NCI-H2227 (cell line): ENCODE measurements around the gene CDHR1.
A peak's percentile ranks its signal among the peaks of the same experiment; 100 is the strongest.

Experiments used
- DNase-seq: peaks from one replicate; lab custom pipeline; 2025; ENCODE audit not compliant: unreplicated experiment; lab: John Stamatoyannopoulos, UW

CDHR1 gene

DNA sequence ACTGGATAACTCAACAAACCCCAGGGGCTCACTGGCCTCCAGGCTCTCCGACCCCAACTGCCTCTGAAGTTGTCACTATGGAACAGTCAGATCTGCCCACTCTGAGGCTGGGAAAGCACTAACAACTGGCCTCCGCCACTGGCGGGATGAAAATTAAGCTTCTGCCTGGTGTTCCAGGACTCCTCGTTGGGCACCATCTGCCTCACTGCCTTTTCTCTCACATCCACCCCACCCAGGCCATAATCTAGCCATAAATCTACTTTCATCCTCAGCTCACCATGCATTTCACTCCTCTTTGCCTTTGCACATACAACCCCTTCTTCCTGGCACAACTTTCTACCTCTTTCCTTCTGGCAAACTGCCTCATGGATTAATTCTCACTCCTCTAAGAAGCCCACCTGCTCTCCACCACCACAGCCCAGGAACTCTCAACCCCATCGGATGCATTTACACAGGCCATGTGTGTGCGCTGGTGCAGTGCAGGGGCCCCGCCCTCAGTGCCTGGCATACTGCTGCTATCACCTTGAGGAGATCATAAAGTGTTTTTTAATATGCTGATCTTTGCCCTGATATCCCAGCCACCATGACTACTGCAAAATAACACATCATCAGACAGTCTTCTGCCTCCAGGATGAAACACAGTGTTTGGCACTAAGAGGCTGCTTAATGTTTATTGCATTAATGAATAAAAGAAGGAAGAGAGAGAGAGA lies 4.0 kb downstream of the CDHR1 start:
- no peak for DNase-seq

DNA sequence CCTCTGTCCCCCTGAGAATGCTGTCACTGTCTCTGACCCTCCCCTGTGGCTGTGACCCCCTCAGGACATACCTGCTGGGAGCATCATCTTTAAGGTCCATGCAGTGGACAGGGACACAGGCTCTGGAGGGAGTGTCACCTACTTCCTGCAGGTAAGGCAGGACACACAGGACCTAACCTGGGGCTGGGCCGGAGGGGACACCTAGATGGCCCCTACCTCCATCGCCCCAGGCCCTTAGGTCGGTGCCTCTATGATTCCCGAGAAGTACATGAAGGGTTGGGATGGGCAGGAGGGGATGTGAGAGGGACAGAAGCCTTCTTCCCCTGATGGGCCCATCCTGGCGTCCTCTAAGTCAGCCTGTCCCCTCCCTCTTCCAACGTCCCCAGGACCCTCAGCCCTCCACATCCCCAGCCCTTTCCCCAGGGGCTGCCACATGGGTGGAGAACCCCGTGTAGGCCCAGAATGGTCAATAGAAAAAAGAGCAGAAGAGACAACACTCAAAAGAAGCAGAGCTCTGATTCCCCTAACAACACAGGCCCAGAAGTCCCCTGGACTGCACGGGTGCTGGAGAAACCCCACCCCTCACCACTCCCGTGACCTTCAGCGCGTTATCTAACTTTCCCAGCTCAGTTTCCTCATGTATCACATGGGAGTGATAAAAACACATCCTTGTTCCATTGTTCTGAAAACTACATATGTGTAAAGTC lies 6.4 kb downstream of the CDHR1 start:
- no peak for DNase-seq

DNA sequence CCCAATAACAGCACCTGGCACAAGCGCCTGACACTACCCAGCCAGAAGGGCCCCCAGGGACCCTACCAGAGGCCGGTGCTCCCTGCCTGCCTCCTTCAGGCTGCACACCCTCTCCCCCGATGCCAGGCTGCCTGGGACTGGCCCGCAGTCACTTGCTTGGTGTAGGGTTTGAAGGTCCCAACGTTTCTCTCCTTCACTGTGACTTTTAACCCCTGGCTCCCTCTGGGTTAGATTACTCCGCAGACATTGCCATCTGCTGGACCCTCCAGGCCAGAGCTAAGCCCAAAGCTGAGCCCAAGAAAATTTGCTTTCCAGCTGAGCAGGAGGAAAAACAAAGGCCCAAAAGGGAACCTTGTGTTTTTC lies 6.9 kb downstream of the CDHR1 start:
- no peak for DNase-seq

DNA sequence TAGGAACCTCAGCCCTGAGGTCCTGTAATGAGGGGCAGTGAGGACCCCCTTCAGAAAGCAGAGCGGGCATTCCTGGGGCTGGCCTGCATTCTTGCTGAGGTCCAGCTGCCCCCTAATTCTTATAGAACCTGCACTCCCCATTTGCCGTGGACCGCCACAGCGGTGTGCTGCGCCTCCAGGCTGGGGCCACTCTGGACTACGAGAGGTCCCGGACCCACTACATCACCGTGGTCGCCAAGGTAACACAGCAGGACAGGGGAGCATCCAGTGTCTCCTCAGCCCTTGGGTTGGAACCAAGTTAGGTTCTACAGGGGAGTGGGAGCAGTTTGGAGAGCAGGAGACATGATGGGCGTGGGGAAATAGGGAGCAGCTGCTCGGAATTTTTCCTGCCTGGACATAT lies 7.3 kb downstream of the CDHR1 start:
- no peak for DNase-seq

DNA sequence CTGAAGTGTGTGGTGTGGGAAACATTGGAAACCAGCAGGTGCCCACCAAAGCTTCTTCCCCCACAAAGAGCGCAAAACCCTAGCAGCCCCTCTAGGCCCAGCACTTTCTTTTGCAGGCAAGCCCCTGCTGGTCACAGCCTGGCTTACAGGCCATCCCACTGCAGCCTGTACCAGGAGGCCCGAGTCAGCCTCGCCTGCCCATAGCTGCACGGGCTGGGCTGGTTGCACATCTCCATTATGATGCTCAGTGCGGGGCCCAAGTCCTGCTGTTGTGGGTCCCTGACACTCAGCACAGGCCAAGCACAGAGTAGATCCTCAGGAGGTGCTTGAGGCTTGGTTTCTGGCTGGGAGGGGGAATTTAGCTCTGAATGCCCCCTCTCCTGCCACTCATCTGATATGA lies 8.0 kb downstream of the CDHR1 start:
- no peak for DNase-seq

DNA sequence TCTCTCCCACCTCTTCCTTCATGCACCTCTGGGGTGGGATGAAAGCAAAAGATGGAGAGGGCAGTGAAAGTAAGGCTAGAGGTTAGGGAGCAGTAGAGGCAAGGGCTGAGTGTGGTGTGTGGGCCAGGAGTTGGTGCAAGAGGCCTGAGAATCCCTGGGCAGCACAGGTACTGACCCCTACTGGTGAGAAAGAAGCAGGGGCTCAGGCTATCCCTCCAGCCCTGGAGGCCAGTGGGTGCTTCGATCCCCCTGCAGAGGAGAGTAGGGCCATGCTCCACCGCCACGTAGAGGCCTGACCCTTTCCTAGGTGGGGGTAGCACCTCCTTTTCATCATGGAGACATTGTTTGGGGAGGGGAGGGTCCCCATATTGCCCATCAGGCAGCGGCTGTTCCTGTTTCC lies 9.8 kb downstream of the CDHR1 start:
- DNase-seq: no peak

DNA sequence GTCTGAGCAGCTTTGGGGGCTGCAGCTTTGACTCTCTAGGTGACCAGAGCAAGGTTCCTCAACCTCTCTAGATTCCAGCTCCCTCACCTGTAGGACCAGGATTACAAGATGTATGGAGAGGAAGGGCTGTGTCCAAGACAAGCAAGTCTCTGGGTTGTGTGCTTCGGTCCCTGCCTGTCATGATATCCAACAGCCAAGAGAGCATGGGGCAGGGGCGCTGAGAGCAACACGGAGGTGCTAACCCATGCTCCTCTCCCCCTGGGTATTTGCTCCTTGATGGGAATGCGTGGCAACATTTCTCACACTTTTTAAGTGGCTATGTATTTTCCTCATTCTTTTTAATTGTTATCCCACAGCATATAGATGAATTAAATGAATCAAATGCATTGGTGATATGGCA lies 10.3 kb downstream of the CDHR1 start:
- no peak for DNase-seq

DNA sequence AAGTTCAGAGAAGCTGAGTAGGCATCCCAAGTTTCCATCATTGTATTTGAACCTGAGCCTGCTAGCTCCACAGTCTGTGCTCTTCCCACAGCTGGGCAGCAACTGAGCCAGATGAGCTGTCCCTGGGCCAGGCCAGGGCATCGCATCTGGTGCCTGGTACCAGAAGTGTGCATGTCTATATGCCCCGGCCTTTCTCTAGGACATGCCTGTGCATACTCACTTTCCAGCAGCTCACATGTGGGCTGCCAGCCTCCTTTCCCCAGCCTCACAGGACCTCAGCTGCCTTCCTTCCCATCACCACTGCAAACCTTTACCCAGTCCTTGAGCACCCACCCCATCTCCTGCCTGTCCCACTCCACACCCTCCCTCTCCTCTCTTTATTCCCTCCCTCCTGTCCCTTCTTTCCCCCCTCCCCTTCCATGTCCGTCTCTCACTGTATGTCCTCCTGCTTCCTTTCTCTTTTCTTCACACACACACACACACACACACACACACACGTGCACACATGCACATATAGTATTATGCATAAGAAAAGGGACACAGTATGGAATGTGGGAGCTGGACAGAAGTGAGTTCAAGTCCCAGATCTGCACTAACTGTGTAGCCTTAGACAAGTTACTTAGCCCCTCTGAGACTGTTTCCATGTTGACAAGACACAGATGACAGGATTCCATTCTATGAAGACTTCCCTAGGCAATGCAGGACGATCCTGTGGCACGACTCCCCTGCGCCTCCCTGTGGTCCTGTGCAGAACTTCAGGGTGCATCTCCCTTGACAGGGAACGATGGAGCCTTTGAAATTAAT lies 10.9 kb downstream of the CDHR1 start:
- DNase-seq: peak; percentile 48

DNA sequence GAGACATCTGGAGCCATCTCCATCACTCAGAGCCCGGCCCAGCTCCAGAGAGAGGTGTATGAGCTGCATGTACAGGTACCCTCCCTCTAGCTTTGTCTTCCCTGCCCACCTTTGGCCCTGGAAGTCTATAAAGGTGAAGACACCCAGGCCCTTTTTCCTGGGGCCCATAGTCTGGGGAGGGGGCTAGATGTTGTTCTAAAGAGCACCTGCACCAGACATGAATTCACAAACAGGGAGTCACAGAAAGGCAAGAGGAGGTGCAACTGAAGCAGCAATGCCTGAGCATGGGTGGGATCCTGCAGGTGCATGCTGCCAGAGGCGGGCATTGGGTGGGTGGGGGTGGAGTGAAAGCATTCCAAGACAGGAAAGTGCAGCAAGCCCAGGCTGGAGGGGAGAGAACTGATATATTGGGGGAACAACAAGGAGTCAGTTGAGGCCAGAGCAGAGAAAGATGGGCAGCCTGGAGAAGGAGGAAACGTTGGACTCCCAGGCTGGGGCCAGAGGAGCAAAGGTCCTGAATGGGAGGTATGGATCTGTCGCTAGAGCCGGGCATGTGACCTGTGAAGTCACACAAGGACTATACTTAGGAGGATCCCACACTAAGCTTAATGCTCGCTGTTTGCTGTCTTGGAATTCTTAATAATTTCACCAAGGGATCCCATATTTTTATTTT lies 11.7 kb downstream of the CDHR1 start:
- DNase-seq: no peak

DNA sequence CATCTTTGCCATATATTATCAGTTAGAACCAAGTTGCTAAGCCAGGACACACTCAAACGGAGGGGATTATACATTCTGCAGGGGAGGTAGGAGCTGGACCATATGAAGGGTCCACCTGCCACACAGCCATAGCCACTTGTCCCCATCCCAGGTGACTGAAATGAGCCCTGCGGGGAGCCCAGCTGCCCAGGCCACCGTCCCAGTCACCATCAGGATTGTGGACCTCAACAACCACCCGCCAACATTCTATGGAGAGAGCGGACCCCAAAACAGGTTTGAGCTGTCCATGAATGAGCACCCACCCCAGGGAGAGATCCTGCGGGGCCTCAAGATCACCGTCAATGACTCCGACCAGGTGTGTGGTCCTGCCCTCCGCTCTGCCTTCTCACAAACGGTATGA lies 13.7 kb downstream of the CDHR1 start:
- DNase-seq: no peak

DNA sequence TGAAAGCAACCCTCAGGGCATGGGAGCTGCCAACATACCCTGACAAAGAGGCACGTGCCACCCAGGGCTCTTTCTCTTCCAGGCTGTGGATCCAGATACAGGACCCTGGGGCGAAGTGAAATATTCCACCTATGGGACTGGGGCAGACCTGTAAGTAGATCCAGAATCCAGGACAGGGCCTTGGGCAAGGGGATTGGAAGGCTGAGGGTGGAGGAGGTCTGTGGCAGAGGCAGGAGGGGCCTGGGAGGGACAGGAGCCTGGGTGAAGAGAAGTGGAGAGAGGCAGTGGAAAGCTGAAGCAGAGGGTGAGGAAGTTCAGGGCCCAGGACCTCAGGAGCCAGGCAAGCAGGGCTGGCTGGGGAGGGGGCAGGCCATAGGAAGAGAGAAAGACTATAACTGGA lies 17.2 kb downstream of the CDHR1 start:
- DNase-seq: no peak

DNA sequence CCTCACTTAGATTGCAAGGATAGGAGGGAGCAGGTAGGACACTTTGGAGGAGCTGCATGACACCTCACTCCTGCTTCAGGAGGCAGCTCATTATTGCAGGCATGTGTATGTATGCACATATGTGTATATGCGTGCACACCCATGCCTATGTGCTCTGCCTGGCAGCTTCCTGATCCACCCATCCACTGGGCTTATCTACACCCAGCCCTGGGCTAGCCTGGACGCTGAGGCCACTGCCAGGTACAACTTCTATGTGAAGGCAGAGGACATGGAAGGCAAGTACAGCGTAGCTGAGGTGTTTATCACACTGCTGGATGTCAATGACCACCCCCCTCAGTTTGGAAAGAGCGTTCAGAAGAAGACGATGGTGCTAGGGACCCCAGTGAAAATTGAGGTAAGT lies 17.7 kb downstream of the CDHR1 start:
- no peak for DNase-seq

DNA sequence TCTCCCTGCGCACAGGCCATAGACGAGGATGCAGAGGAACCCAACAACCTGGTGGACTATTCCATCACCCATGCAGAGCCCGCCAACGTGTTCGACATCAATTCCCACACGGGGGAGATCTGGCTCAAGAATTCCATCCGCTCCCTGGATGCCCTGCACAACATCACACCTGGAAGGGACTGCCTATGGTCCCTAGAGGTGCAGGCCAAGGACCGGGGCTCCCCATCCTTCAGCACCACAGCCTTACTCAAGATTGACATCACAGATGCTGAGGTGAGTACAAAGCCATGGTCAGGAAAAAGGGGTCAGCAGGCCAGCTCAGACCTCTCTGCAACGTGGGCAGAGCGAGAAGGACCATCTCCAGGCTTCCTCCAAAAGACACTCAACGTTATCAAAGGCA lies 18.7 kb downstream of the CDHR1 start:
- DNase-seq: no peak

DNA sequence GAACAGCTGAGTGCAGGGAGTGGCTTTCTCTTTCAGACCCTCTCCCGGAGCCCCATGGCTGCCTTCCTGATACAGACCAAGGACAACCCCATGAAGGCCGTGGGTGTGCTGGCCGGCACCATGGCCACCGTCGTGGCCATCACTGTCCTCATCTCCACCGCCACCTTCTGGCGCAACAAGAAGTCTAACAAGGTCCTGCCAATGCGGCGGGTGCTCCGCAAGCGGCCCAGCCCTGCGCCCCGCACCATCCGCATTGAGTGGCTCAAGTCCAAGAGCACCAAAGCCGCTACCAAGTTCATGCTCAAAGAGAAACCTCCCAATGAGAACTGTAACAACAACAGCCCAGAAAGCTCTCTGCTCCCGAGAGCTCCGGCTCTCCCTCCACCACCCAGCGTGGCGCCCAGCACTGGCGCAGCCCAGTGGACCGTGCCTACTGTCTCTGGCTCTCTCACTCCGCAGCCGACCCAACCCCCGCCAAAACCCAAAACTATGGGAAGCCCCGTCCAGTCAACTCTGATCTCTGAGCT lies 19.8 kb downstream of the CDHR1 start:
- DNase-seq: no peak

DNA sequence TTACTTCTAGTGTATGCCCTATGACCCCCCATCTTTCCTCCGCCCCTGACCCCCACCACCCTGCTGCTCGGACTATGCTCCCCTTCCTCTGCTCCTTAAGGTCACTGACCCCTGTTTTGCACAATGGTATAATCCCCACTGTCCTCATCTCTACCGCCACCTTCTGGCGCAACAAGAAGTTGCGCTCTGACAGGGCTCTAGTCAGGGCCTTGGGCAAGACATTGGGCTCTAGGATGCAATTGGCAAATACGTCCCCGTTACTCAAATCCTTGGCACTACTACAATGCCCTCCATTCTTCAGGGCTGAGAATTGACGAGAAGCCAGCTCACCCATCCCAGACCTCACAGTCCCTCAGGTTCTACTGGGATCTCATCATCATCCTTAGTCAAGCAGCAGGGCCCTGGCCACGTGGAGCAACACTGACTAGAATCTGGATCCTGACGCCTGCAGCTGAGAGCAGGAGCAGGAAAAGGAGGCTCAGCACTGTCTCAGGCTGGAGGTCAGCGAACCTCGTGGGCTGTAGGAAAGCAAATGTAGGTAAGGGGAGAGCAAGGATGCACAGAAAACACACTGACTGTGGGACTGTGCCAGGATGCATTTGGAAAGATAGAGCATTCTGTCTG lies 20.4 kb downstream of the CDHR1 start:
- DNase-seq: no peak

DNA sequence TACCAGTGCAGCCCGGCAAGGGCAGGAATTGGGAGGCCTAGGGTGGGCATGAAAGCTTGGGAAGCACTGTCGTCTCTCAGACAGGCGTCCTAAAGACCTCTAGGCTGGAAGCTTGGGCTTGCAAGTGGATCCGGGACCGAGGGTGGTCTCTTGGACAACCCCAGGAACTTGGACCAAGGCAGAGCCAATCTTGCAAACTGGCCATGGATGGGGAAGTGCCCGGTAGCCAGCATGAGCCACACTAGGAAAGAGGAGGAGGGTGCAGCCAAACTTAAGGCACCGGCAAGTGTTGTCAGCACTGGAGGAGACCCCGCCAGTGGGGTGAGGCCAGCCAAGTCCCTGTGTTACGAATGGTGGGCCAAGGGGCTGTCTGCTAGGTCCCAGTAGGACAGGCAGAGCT lies 22.5 kb downstream of the CDHR1 start:
- DNase-seq: no peak

DNA sequence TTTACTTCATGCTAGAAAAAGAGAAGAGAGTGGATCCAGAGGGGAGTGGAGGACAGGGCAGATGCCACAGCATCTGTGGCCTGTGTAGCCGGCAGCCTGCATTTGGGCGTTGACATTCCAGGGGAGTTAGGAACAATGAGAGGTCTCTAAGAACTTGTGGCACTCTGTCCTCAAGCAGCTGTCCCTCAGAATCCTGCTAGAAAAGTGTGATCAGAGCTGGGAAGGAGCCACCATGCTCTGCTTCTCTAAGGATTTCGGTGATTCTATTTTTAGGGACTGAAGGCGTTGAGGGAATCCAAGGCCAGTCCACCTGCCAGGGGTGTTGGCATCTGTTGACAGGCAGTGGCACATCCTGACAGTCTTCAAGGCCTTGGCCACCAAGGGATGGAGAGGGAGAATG lies 23.4 kb downstream of the CDHR1 start:
- DNase-seq: no peak

DNA sequence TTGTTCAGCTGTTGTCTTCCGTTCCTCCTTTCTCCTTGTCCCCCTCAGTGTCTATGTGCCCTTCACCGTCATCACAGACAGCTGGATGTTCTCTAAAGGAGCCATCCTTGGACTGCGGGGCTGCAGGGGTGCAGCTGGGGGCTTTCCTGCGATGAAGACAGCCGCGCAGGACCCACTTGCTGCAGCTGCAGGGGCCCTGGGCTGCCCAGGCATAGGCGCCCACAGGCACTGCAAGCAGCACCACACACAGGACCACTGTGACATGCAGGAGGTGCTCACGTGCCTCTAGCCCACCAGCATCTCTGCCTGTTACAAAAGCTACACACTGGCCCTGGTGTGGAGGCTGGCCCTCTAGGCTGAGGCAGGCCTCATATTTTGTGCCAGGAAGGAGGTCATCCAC lies 27.6 kb downstream of the CDHR1 start:
- DNase-seq: no peak

DNA sequence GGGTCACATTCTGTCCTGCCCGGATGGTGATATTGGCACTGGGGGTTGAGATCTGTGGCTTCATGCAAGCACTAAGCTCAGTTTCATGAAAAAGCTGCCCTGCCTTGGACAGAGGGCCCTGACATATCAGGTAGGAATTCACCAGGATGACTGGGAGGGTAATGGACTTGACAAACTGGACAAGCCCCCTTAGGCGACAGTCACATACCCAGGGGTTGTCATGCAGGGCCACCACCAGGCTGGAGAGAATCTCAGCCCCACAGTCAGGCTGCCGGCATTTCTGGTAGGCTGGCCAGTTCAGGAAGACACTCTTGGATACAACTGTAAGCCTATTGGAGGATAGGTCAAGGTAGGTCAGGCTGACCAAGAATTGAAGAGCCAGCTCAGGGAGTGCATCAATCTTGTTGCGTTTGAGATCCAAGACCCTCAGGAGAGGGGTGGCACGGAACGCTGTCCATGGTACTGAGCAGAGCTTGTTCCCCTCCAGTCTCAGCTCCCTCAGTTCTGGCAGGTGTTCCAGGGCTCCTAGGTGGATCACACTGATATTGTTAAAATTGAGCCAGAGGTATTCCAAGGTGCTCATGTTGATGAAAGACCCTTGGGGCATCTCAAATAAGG lies 30.2 kb downstream of the CDHR1 start:
- DNase-seq: no peak

DNA sequence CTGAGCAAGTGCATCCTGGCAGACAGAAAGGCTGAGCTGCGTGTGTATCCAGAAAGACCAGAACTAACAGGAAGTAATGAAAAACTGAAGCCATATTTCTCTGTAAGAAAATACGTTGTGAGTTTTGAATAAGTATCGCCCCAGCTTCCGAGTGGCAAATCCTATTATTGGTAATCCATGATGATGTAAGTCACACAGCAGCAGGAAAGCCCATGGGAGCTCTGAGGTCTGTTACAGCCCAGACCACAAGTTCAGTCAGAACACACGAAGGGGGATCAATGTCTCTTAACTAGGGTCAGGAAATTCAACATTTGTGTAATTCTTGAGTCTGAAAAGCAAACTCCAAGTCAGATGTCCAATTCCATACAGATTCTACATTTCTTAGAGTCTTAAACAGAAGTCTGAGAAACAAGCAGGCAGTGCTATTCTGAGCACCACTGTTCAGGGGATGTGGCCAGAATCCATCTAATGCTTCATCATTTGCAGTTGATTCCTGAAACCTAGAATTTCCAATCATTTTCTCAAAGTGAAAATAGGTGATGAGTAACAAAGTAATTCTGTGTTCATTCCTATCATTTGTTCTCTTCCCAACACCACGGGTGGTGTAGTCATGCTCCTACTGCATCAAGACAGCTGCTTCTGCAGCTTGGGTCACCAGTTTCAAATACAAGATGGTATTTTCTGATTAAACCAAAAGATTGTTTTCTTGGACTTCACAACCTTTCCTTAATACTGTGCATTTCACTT lies 31.3 kb downstream of the CDHR1 start, which contains the start of gene LRIT2:
Gene LRIT2 (minus strand): TSS at position 118 of the 747 bp plus-strand sequence. CDS start 24 bp downstream, at position 94.
- DNase-seq: no peak
